ENCODE measurements around the gene WDPCP.
"Not testable (repeated sequence)": the region's sequence is repeated elsewhere in the genome, so short reads cannot be mapped to it uniquely, and the experiment has no call there.

GRCh38 chr2:63321973-63322372, 266.3 kb downstream of the WDPCP start:
- not testable (repeated sequence) for TF ChIP-seq ZNF274 (CRISPR knock-in tag; IDR thresholded peaks at IDR 0.05); RAD21 (CRISPR knock-in tag; IDR thresholded peaks at IDR 0.05); FOXA1 (IDR thresholded peaks at IDR 0.05); FOXA1 (CRISPR knock-in tag; IDR thresholded peaks at IDR 0.05); JUND (CRISPR knock-in tag; IDR thresholded peaks at IDR 0.05); HDAC2 (CRISPR knock-in tag; IDR thresholded peaks at IDR 0.05); POLR2A (IDR thresholded peaks at IDR 0.05; ENCODE audit: insufficient read depth in 1 of 2, low read depth in 2 of 2, low read length in 2 of 2); SP5 (CRISPR knock-in tag; IDR thresholded peaks at IDR 0.05; ENCODE audit: borderline replicate concordance, low read depth)

All from HepG2 (cell line).